Hindlimb muscle (tissue), 1 donor: ENCODE measurements around the gene TMEM135. TPM values are rescaled to one million over a fixed set of nuclear protein-coding genes. Genes with fewer than 3 reads are reported as not detected.
"Not testable (repeated sequence)": the region's sequence is repeated elsewhere in the genome, so short reads cannot be mapped to it uniquely, and the experiment has no call there.

Source experiments
- DNase-seq: peaks from one replicate; pipeline ENCODE4 v3.0.0-alpha.2; 2013
- polyA plus RNA-seq: library from polyadenylated mRNA; unstranded; fragments of 120-200 nt; gene quantifications from one replicate; pipeline ENCODE4 v1.2.1, GENCODE V29; 2013; ENCODE audit not compliant: insufficient read length

TMEM135 gene
- polyA plus RNA-seq, 1 donor = 13.5 TPM

GRCh38 chr11:87081358-87081757 is 43.6 kb downstream of the TMEM135 start:
- no peak for DNase-seq

GRCh38 chr11:87082590-87082989 is 44.9 kb downstream of the TMEM135 start:
- no peak for DNase-seq

- no peak for DNase-seq
These were observed 45.3 kb downstream of the TMEM135 start for GRCh38 chr11:87083029-87083428.

GRCh38 chr11:87092159-87092558 is 54.4 kb downstream of the TMEM135 start:
- no peak for DNase-seq

GRCh38 chr11:87092567-87092966 is 54.8 kb downstream of the TMEM135 start:
- DNase-seq = no peak

GRCh38 chr11:87097582-87097981 is 59.8 kb downstream of the TMEM135 start:
- no peak for DNase-seq

GRCh38 chr11:87101956-87102580 is 64.3 kb downstream of the TMEM135 start:
- no peak for DNase-seq

GRCh38 chr11:87105826-87106225 is 68.1 kb downstream of the TMEM135 start:
- not testable (repeated sequence) for DNase-seq

GRCh38 chr11:87107379-87107778 is 69.6 kb downstream of the TMEM135 start:
- not testable (repeated sequence) for DNase-seq

GRCh38 chr11:87110443-87111131 is 72.9 kb downstream of the TMEM135 start:
- no peak for DNase-seq

GRCh38 chr11:87114093-87114492 is 76.4 kb downstream of the TMEM135 start:
- DNase-seq = no peak

GRCh38 chr11:87116185-87116584 is 78.5 kb downstream of the TMEM135 start:
- no peak for DNase-seq

- no peak for DNase-seq
These were observed 83.2 kb downstream of the TMEM135 start for GRCh38 chr11:87120937-87121336.

GRCh38 chr11:87122852-87123251 is 85.1 kb downstream of the TMEM135 start:
- no peak for DNase-seq

- DNase-seq = no peak
These were observed 87.5 kb downstream of the TMEM135 start for GRCh38 chr11:87125257-87125656.

GRCh38 chr11:87127101-87127500 is 89.4 kb downstream of the TMEM135 start:
- no peak for DNase-seq

- no peak for DNase-seq
These were observed 90.6 kb downstream of the TMEM135 start for GRCh38 chr11:87128372-87128771.

- DNase-seq = no peak
These were observed 96.9 kb downstream of the TMEM135 start for GRCh38 chr11:87134524-87135106.

GRCh38 chr11:87136236-87136635 is 98.5 kb downstream of the TMEM135 start:
- DNase-seq = peak; percentile 54

- no peak for DNase-seq
These were observed 100.0 kb downstream of the TMEM135 start for GRCh38 chr11:87137711-87138110.

GRCh38 chr11:87139475-87139874 is 101.7 kb downstream of the TMEM135 start:
- DNase-seq = no peak

GRCh38 chr11:87141322-87141721 is 103.6 kb downstream of the TMEM135 start:
- no peak for DNase-seq

- no peak for DNase-seq
These were observed 104.3 kb downstream of the TMEM135 start for GRCh38 chr11:87141980-87142514.

- no peak for DNase-seq
These were observed 104.9 kb downstream of the TMEM135 start for GRCh38 chr11:87142594-87142993.
